ENCODE data around the gene UNC50.
"Not testable (repeated sequence)": the region's sequence is repeated elsewhere in the genome, so short reads cannot be mapped to it uniquely, and the experiment has no call there.

UNC50 gene

DNA sequence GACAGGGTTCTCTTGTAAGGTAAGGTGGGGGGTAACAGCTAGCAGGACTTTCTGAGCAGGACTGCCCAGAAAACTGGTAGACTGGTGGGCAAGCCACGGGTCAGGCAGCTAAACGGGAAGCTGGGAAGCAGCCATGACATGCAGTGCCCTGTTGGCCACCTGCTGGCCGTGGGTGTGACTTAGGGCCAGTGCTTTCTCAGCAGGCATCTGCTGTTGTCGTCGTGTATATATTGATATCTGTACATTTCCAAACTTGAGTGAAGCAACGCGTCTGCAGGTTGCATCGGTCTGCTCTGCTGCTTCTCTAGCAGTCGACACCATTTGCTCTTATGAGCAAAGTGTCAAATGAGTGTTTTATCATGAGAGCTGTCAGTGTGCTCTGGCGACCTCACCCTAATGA, 31.1 kb upstream of the UNC50 start:
- no peak for DNase-seq

DNA sequence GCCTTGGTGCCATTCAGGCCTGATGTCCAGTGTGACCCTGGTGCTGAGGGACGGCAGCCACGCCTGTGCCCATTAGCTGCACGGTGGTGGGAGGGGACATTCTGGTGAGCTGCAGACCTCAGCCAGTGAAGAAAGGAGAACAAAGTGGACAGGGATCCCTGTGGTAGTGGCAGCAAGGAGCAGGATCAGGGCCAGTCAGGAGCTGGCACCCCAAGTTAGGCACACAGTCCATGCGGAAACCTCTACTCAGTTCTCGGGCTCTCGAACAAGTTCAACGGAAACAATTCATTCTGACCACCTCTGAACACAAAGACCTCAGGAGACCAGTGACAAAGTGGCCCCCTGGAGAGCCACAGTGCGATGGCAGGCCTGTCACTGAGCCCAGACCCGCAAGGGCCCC, 30.2 kb upstream of the UNC50 start:
- DNase-seq, result peak; percentile 25

DNA sequence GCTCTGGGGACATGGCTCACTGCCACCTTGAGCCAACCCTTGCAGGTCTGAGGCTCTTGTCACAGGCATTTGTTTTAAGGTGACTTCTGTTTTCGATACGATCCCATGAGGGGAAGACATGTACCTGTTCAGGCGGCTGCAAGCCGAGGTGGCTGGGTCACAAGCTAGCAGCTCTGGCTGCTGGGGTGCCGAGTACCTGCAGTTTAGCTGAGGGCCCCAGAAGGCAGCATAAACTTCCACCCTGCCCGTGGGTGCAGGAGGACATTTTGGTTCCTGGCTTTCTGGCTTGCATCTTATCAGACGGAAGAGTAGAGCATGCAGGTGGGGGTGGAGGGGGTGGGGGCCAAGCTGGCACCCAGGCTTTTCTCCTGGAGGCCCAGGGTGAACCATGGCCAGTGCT, 28.5 kb upstream of the UNC50 start:
- no peak for DNase-seq

DNA sequence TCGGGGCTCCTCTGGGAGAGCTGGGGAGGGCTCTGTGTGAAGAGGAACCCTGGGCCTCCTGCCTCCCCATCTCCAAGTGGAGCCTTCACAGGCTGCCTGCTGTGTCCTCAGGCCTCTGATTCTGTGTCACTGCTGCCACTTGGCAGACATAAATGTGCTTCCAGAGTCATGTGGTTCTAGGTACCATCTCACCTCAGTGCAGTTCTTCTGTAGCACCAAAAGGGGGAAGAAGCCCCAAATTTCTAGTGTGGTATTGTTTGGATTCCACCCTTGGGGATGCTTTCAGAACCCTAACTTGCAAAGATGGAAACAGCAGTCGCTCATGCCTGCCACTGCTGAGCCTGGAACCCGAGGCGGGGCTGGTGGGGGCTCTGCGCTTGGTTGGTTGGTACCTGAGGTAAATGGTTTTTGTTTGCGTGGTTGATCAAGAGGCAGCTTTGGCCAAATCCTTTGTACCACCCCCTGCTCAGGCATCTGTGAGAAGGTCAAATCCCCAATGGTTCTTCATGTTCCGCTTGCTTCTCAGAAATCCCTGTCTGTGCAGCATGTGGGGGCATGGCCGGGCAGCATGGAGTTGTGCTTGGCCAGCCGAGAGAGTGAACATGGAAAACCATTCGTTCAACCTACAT, 27.6 kb upstream of the UNC50 start:
- DNase-seq, result no peak

DNA sequence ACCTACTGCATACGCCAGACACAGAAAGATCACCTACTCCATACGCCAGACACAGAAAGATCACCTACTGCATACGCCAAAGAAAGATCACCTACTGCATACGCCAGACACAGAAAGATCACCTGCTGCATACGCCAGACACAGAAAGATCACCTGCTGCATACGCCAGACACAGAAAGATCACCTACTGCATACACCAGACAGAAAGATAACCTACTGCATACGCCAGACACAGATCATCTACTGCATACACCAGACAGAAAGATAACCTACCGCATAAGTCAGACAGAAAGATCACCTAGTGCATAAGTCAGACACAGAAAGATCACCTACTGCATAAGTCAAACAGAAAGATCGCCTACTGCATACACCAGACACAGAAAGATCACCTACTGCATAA, 25.9 kb upstream of the UNC50 start:
- no peak for DNase-seq

DNA sequence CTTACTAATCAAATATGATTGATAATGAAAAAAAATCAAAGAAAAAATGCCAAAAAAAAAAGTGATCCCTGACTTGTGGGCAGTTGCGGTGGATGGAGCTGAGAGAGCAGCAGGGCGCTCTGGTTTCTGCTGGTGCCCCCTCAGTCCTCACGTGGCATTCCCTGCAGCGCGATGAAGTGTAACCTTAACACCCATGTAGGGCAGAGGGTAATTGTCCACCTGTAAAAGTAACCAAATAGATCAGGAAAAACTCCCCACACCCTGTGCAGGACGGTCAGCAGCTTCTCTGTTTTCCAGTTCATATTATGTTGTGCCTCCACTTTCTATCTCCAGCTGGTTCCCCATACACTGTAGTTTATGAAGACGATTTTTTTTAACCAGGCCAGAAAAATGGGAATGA, 25.1 kb upstream of the UNC50 start:
- DNase-seq, result no peak

DNA sequence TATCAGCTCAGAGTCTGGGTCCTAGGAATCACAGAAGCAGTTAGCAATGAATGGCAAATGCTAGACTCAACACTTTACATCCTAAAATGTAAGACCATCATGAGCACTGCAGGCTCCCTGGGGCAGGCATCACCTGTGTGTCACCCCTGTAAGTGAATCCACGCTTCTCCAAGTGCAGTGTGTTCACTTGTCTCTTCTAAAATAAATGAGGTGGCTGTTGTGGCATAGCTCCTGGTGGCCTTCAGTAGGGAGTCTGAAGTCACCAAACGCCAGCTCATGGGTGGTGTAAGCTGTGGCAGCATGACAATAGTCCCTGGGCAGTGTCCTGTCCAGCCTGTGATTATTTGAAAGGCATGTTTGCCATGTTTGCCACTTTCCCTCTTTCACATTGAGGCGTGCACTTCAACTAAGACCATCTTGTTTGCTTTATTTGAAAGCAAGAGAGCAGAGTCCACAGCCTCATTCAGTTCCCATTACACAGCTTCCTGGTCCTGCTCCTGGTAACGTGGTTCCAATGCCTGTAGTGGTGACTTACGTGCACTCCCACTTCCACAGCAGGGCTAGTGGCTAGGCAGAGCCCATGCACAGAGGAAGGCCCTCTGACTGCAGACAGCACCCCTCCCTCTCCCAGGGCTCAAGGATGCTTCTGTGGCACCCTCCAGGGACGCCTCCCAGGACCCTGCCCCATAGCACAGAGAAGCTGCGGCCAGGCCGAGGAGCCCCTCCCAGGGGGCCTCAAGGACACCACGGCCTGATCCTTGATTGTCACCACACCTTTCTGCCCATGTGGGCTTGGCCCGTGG, 24.4 kb upstream of the UNC50 start:
- DNase-seq, result no peak

DNA sequence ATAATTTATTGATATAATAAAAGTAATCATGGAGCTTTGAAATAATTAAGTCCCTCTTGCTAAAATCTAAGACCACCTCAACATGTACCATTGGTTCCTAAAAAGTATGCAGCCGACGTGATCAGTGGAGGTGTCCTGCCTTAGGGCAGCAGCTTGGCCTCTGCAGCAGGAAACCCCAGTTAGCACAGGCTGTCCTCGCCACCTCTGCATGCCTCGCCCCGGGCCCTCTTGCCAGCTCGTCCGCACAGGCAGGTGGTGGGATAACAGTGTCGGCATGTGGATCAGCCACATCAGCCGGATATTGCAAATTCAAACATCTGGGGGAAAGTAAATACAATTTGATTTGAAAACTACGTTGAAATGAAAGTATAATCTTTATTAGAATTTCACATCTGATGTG, 23.0 kb upstream of the UNC50 start:
- DNase-seq, result no peak

DNA sequence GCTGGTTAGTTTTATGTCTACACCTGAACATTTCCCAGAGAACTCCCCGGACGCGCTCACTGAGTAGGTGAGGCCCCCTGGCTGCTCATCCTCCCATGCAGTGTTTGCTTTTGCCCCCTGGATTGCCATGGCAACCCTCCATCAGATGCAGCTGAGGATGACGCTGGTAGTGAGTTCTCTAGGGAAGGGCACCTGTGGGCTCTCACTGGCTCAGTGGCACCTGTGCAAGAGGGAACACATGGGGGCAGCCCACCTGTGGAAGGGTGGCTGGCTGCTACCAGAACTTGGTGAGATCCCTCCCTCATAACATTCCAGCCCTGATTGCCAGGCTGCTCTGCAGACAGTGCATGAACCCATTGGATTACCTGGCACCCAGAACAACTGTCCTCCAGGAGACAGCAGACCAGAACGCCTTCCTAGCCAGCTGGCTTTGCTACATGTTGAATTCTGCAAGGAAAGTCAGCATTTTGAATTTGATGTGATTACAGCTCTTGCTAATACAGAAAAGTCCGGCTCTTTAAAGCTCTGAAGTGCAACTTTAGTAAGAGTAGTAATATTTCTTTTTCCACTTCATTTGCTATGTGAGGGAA, 21.7 kb upstream of the UNC50 start:
- DNase-seq, result no peak

DNA sequence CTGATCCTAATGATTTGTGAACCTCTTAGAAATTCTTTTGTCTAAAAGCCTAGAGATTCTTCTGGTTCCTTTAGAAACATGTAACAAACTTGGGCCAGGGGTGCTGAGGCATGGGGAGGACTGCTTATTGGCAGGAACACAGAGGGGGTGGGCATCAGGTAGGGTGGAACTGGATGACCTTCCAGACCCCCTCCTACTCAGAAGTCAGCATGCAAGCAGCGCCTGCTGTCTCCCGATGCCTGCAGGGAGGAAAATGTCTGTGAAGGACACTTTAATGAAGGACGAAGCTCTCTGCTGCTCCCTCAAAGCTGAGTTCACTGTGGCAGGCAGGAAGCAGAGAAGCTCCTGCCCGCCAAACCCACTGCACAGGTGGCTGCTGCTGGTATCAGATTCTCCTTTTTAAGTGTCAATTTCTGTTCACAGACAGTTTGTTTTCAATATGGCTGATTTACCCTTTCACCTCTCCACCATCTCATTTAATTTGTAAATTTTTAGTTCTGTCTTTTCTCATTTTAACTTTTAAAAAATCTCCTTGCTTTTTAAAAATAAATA, 19.4 kb upstream of the UNC50 start:
- DNase-seq, result no peak

DNA sequence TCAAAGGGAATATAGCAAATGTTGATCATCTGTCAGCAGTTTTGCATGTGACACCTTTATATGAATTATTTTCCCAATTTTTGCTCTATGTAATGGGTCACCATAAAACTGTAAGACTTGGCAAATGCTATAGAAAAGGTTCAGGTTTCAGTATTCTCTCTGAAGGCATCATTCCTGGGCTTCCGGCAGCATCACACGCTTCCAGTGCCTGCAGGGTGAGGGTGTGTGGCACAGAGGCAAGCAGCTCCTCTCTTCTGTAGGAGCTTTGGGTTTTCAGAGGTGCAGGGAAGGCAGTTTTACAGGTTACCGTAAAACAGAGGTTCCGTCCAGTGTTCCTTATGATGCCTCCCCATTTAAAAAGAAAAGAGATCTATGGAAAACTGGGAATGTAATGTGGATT, 18.9 kb upstream of the UNC50 start:
- DNase-seq, result no peak

DNA sequence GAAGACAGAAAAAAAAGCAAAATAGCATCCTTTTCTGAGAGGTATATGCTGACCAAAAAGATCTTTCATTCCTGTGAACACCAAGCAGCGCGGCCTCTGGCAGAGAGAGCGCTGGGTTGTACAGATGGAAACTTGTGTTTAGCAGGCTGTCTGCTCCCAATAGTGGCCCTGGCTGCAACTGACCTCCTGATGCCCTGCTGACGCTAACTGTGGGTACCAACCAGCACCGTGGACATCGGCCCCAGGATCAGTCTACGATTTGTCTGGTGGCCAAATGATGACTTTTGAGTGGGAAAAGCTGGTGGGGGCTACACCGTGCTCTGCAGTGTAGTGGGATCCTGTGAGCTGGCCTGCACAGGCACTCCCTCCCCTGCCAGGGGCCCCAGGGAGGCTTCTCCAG, 15.8 kb upstream of the UNC50 start:
- no peak for DNase-seq

DNA sequence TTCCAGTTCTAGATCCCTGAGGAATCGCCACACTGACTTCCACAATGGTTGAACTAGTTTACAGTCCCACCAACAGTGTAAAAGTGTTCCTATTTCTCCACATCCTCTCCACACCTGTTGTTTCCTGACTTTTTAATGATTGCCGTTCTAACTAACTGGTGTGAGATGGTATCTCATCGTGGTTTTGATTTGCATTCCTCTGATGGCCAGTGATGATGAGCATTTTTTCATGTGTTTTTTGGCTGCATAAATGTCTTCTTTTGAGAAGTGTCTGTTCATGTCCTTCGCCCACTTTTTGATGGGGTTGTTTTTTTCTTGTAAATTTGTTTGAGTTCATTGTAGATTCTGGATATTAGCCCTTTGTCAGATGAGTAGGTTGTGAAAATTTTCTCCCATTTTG, 13.7 kb upstream of the UNC50 start:
- not testable (repeated sequence) for DNase-seq

DNA sequence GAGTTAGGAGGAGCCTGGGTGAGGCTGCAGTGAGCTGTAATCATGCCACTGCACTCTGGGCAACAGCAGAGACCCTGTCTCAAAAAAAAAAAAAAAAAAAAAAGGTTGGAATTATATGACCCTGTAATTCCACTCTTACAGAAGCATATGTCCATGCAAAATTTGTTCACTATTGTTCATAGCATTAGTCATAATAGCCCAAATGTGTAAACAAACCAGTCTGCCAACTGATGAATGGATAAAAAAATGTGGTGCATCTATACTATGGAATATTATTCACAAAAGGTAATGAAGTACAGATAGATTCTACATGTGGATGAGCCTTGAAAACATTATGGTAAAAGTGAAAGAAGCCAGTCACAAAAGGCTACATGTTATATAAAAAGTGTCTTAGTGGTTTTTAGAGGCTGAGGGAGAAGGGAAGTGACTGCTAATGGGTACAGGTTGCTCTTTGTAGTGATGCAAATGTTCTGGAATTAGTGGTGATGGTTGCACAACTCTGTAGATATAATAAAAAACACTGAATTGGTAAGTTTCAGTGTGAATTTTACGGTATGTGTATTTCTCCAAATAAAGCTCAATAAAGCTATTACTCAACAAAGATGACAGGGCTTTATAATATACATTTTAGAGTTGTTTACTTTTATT, 9.5 kb upstream of the UNC50 start:
- no peak for DNase-seq

DNA sequence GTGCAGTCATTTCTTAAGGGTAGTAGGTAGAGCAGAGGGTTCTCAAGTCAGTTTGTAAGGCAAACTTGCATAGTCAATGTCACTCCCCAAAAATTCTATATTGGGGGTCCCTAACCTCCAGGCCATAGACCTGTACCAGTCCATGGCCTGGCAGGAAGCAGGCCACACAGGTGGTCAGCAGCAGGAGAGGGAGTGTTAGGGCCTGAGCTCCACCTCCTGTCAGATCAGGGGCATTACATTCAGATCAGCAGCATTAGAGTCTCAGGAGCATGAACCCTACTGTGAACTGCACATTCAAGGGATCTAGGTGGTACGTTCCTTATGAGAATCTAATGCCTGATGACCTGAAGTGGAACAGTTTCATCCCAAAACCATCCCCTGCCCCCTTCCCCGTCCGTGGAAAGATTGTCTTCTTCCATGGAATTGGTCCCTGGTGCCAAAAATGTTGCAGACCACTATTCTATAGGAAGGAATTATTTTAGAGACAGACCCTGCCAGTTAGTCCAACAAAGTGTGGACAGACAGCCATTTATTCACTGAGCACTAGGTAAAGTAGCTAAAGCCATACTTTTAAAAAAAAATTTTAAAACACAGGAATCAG, 6.8 kb upstream of the UNC50 start:
- no peak for DNase-seq

DNA sequence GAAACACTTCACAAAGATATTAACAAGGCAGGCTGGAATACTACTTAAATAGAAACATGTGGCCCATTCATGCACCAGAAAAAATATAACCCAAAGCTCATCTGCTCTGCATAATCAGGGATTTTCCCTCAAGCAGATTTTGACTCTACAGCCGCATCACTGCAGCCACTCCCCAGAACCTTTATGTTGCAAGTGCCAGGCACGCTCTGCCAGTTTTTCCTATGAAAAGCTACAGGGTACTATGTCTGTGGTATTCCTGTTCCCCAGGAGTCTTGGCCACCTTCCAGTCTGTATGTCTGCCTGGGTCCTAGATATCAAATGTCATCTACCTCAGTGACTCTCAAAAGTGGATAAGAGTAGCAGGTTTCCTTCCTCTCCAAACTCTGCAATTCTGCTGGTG, 3.8 kb upstream of the UNC50 start:
- no peak for DNase-seq

DNA sequence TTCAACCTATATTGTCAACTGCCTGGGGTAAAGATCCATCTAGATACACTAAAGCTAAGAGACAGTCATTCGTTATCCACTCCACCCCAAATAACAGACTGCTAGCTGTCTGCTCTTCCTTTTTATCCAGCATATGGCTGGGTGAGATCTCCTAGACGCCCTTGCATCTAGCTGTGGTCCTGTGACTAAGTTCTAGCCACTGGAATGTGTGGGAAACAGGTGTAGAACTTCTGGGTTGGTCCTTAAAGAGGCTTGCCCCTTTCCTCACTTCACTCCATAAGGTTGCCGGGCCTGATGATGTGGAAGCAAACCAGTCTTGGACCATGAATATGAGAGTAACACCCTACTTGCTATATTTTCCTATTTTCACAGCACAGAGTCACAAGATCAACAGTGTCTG, 3.3 kb upstream of the UNC50 start:
- DNase-seq, result no peak

DNA sequence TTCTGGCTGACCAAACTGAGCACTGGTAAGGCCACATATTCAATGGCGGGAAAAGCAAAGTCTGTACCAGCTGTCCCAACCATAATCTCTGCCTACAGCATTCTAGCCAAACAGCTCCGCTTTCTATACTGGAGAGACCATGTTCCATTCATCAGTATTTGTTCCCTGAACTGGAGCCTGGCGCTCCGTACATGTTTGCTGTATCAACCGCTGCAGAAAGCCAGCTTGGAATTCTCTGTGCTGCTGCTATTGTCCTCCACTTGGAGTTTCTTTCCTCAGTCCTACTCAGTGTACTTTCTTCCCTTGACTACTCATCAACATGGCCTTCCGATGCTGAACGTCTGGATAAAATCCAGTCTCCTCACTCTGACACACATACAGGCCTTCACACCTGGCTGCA, 2.0 kb upstream of the UNC50 start:
- DNase-seq, result no peak

DNA sequence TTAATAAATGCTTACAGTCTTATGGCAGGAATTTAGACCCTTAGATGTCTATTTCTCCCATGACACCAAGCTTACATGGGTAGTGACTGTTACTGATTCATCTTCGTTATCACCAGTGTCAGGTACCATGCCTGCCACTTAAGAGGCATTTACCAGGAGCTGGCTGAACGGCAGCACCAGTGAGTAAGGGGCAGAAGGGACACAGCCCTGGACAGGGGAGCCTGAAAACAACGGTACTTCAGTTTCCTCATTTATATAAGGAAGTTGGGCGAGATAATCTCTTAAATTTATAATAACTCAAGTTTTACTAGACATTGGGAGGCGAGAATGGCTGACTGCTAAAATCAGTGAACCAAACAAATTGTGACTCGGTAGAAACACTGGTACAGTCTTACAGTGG, 1.3 kb upstream of the UNC50 start:
- no peak for DNase-seq

DNA sequence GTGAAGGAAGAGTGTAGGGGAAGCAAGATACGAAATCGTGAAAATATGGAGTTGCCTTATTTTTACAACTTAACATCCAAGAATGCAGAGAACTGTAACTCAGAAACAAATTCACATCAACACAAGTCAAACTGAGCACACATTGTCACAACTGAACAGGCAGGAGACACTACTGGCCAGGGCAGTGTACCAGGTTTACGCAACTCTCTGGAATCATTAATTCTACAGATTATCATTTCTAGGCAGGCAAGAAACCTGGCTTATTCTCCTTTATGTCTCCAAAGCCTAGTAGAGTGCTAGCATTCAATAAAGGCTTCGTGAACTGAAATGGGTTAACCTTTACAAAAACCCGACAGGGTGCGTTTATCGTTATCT, 661 bp upstream of the UNC50 start:
- DNase-seq, result no peak

DNA sequence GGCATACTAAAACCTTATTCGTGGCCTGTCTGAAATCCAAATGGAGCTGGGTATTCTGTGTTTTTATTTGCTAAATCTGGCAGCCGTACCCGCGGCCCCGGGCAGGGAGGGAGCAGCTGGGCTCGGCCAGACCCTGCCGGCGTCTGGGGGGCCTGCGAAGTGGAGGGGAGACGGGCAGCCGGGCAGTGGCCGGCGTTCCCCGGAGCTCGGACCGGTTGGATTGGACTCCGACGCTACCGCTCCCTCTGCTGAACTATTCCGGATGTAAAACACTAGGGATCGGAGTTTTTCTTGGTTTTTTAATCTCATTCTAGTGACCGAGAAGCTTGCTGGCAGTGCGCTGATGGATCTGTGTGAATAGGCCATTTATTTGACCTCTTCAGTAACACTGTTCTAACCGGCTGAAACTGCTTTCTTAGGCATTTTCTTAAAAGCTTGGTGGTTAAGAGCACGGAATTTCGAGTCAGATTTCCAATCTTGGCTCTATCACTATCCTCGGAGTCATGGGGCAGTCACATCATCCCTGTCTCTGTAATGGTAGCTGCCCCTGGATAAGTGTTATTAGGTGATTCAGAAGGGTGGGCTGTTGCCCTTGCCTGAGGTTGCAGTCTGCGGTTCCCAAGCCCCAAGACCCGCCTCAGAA, 694 bp downstream of the UNC50 start:
- DNase-seq, result no peak

DNA sequence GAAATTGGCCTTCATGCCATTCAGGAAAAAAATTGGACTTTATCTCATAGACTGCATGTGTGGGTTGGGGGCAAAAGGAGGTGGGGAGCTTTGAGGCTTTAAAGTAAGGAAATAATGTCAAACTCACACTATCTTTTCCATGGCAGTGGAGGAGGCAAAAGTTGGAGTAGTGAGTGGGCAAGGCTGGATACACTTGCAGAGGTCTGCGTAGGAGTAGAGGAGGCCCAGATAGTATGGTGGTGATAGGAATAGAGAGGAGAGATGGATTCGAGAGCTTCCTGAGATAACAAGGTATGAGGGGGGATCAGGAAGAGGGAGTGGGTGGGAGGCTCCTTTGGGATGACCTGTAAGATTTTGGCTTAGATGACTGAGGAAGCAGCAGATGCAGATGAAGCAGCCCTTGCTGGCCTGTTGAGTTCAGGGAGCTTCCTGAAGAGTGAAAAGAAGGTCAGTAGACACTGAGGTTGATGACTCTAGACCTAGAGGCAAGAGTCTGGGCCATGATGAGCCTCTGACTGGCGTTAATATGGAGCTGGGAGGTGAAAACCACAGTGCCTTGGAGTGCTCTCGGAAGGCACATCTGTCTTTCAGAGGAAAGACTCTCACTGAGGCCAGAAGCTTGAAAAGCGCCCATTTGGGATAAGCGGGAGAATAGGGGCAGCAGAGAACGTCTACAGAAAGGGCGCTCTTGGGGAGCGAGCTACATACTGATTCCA, 5.8 kb downstream of the UNC50 start:
- DNase-seq, result no peak
